T-helper 1 cell treated with Interleukin-12 subunit alpha and Interleukin-12 subunit beta and Interleukin-4 antibody, amounts not matched to agents 30 ng/mL and 1 ng/mL, for 36 hours (primary cell): ENCODE data around the gene ANO2. TPM values are rescaled to one million over a fixed set of nuclear protein-coding genes. Genes with fewer than 3 reads are reported as not detected.

Source experiments
- intact Hi-C: fragments of 100-400 bp; cut with micrococcal nuclease; formaldehyde crosslinking; loops from one replicate; pipeline ENCODE4 v1.15.1; 2024
- total RNA-seq: library from RNA; stranded (reverse); gene quantifications from 2 replicates; pipeline ENCODE4 v1.2.3, GENCODE V29; 2022

The ANO2 gene
- total RNA-seq, 1 donor from 2014 or later = not detected

GRCh38 chr12:5964913-5965900 lies 20.1 kb upstream of the ANO2 start:
- intact Hi-C loops = no loop called here

- intact Hi-C loops = no loop called here
These were observed 18.5 kb upstream of the ANO2 start for GRCh38 chr12:5963515-5963914.

- intact Hi-C loops = no loop called here
These were observed 15.7 kb upstream of the ANO2 start for GRCh38 chr12:5960783-5961182.

- intact Hi-C loops = no loop called here
These were observed 11.9 kb upstream of the ANO2 start for GRCh38 chr12:5956987-5957386.

- intact Hi-C loops = no loop called here
These were observed 9.6 kb upstream of the ANO2 start for GRCh38 chr12:5954661-5955060.

- intact Hi-C loops = no loop called here
These were observed 9.0 kb upstream of the ANO2 start for GRCh38 chr12:5953835-5954586.

- intact Hi-C loops = no loop called here
These were observed 7.0 kb upstream of the ANO2 start for GRCh38 chr12:5952031-5952430.

GRCh38 chr12:5948696-5949095 lies 3.6 kb upstream of the ANO2 start:
- intact Hi-C loops = no loop called here

- intact Hi-C loops = no loop called here
These were observed 1.9 kb upstream of the ANO2 start for GRCh38 chr12:5947006-5947405.

- intact Hi-C loops = no loop called here
These were observed 1.3 kb upstream of the ANO2 start for GRCh38 chr12:5946388-5946787.

- intact Hi-C loops = no loop called here
These were observed 380 bp downstream of the ANO2 start for GRCh38 chr12:5944688-5945070.

GRCh38 chr12:5944053-5944452 lies 1.0 kb downstream of the ANO2 start:
- intact Hi-C loops = no loop called here

- intact Hi-C loops = no loop called here
These were observed 3.2 kb downstream of the ANO2 start for GRCh38 chr12:5941907-5942306.

- intact Hi-C loops = no loop called here
These were observed 17.1 kb downstream of the ANO2 start for GRCh38 chr12:5927732-5928516.

GRCh38 chr12:5925646-5926045 lies 19.4 kb downstream of the ANO2 start:
- intact Hi-C loops = no loop called here

GRCh38 chr12:5924342-5924741 lies 20.7 kb downstream of the ANO2 start:
- intact Hi-C loops = no loop called here

- intact Hi-C loops = no loop called here
These were observed 21.3 kb downstream of the ANO2 start for GRCh38 chr12:5923751-5924150.

- intact Hi-C loops = no loop called here
These were observed 21.9 kb downstream of the ANO2 start for GRCh38 chr12:5923043-5923605.

GRCh38 chr12:5921966-5922899 lies 22.8 kb downstream of the ANO2 start:
- intact Hi-C loops = no loop called here
